Measurements from ENCODE around the gene BDNF. TPM values are rescaled to one million over a fixed set of nuclear protein-coding genes. Genes with fewer than 3 reads are reported as not detected.
"Not testable (repeated sequence)": the region's sequence is repeated elsewhere in the genome, so short reads cannot be mapped to it uniquely, and the experiment has no call there.

BDNF gene
- under 0.01 TPM for total RNA-seq

DNA sequence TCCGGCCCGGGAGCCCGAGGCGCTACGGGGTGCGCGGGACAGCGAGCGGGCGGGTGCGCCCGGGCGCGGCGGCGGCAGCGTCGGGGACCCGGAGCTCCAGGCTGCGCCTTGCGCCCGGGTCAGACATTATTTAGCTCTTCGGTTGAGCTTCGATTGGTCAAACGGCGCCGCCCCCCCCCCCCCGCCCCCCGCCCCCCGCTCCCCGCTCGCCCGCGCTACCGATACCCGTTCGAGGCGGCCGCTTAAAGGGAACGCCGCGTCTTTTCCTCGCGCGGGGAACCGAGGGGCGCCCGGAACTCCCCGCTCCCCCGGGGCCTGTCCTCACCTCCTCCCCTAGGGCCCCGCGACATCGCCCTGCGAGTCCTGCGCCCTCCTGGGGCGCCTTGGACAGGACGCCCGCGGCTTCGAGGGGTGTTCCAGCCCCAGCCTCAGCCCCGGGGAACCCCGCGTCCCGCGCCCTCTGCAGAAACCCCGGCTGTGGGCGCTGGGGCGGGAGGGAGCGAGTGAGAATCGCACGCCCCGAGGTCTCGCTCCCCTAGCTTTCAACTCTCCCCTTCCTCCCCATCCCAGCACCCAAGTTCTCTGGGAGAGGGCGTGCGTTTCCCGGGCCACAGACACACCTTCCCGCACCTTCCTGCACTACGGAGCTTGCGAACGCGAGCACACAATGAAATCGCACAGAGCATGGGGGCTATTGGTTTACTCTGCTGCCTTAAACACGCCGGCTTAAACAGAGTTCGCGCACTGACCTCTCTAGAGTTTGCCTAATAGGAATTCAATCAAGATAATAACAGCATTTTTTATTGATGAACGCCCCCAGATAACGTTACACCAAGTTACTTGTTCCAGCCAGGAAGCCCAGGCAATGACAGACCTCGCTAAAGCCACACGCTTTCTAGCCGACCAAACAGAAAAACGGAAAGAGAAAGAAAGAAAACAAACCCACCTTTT, at the start of gene BDNF:
TSS of gene BDNF (minus strand) at position 105 of the 951 bp plus-strand sequence. CDS start 41,891 bp downstream, outside the sequence.
- DNase-seq (ENCODE audit: low read depth in 2 of 3, low spot score in 2 of 3): peak in 1 of 3 donors; percentile 27

- DNase-seq (ENCODE audit: low read depth in 2 of 3, low spot score in 2 of 3): no peak
Measured at GRCh38 chr11:27740362-27741013, 40.2 kb upstream of the BDNF start.

DNA sequence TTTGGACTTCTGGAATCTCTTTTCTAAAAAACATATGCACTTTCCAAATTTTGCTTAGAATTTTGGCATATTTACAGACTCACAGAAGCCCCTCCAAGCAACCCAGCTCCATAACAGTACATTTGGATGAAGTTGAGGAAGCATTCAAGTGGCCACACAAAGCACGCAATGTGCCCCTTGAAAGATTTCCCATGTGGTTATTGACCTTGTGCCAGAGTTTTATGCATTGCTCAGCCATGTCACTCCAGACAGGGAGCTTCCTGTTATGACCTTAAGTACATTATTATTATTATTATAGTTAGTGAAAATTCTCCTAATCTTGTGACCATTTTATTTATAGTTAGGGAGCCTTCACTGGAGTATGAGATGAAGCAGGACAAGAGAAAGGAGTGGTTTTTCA, 35.0 kb upstream of the BDNF start:
- no peak for DNase-seq (ENCODE audit: low read depth in 2 of 3, low spot score in 2 of 3)

- DNase-seq (ENCODE audit: low read depth in 2 of 3, low spot score in 2 of 3): not testable (repeated sequence)
Measured at GRCh38 chr11:27731803-27732202, 31.5 kb upstream of the BDNF start.

DNA sequence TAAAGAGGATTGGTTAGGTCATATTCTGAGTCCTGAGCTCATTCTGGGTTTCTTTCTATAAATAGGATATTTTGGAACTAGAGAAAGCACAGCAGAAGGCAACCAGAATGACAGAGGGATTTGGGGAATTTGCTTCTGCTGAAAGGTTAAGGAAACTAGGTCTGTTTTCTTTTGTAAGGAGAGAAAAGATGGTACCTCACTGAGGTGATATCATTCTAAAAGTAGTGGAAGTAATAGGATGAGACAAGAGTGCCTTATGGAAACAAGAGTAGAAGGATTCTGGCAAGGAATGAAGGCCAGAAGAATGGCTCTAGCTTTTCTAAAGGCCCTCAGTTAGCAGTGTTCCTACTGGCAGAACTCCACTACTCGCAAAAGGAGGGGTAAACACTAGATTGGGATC, 26.7 kb upstream of the BDNF start:
- DNase-seq (ENCODE audit: low read depth in 2 of 3, low spot score in 2 of 3): no peak

GRCh38 chr11:27723687-27724086, 23.4 kb upstream of the BDNF start:
- no peak for DNase-seq (ENCODE audit: low read depth in 2 of 3, low spot score in 2 of 3)

DNA sequence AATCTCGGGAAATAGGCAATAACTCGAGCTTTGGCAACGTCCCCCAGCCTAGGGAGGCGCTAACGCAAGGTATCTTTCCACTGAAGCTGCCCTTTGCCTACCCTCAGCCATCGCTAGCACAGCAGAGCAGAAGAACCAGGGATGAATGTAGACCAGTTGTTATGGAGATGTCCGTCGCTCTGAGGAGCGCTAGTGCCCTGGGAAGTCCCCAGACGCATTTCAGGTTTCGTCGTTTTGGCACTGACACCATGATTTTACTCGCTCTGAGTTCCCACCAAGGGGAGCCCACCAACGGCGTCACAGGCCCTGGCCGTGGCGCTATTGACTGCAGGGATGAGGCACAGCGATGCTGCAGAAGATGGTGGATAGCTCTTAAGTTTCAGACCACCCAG, 22.7 kb upstream of the BDNF start:
- no peak for DNase-seq (ENCODE audit: low read depth in 2 of 3, low spot score in 2 of 3)

DNA sequence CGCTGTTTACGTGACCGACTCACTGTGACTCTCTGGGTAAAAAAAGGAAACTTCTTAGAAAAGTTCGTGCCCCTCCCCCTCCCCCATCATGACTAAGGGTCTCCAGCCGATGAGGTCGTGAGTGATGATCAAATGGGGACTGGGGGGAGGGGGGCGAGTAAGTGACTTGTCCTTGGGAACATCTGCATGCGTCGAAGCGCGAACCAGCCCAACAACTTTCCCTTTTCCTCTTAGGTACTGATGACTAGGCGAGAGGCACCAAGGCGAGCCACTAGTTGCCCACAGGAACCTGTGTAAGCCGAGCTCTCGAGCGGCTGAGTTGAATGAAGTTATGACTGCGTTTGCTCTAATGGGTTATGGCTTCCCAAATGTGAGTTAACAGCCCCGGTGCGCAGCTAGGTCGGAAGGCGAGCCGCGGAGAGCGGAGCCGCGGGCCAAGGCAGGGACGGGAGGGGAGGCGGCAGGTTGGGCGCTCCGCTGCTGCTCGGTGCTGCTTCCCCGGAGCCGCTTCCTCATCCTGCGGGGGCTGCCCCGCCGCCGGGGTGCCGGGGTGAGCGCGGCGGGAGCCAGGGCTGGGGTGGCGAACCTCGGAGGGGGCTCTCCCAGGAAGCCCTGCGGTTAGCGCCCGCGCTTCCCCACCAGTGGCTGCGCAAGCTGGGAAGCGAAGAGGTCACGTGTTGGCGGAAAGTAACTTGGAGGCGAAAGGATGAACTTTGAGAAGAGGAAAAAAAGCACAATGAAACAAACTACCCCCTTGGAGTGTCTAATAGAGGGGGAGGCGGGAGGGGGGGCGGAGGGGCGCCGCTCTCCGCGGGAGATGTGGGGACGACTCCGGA, 22.1 kb upstream of the BDNF start:
- DNase-seq (ENCODE audit: low read depth in 2 of 3, low spot score in 2 of 3): peak in 1 of 3 donors; percentile 48

DNA sequence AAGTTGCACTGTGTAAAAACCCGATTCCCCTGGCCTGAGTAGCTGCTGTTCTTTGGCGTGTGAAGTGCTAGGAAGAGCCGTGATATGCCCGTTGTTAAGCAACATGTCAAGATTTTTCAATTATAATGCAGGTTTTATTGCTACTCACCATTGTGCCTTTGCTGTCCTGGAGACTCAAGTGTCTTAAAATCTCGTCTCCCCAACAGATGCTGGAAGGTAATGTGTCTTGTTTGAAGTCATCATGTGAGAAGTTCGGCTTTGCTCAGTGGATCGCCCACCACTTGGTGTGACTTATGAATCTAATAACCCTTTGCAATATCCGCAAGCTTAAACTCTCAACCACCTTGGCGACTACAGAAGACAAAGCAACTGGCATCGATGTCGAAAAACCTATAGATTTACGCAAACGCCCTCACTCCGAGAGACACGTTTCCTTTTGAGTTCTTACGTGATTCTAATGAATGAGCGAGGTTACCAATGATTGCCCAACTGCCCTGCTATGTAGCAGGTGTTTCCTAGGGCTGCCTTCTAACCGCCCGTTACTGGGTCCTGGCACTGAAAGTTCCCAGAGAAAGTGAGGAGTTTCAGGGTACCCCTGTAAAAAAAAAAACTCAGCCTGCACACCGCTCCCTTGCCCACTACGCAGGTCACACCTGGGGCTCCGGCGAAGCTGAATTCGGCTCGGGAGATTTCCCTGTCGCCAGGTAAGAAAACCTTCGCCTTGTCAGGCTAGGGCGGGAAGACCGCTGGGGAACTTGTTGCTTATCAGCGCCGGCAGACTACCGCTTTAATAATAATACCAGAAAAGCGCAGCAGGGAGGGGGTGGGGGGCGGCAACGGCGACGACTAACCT, 21.2 kb upstream of the BDNF start:
- peak in 1 of 3 donors; percentile 21 for DNase-seq (ENCODE audit: low read depth in 2 of 3, low spot score in 2 of 3)

DNA sequence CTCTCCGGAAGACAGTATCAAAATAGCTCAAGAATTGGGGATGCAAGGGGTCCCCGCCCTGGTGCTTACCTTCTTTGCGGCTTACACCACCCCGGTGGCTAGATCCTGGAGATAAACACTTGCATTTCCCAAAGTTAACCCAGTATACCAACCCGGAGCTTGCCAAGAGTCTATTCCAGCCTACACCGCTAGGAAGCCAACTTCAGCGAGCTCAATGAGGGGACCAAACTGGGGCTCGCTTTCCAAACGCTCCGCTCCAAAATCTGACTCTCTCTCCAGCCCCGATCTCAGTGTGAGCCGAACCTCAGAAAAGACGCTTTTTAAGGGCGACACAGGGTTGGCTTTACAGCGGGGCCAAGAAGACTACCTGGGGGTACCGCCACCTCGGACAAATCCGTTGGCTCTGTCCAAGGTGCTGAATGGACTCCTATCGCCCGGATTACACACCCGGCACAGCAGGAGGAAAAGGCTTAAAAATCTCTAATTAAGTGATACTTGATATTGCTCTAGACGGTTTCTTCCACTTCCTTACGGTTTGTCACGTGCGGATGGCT, 20.1 kb upstream of the BDNF start:
- peak in 2 of 3 donors; percentile 56 to 75 for DNase-seq (ENCODE audit: low read depth in 2 of 3, low spot score in 2 of 3)

DNA sequence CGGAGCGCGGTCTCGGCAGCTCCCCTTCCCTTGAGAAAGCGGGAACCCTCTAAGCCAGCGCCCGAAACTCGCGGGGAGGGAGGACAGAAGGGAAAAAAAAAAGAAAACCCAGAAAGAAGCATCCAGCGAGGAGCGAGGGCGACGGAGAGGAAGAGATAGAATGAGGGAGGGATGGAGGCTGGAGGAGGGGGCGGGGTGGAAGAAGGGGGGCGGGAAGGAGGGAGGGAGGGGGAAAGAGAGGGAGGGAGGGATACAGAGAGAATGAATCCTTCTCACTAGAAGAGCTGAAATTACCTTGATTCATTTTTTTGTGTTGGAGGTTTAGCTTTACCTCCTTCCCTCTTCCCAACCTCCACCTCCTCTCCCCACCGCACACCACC, 19.3 kb upstream of the BDNF start:
- no peak for DNase-seq (ENCODE audit: low read depth in 2 of 3, low spot score in 2 of 3)

DNA sequence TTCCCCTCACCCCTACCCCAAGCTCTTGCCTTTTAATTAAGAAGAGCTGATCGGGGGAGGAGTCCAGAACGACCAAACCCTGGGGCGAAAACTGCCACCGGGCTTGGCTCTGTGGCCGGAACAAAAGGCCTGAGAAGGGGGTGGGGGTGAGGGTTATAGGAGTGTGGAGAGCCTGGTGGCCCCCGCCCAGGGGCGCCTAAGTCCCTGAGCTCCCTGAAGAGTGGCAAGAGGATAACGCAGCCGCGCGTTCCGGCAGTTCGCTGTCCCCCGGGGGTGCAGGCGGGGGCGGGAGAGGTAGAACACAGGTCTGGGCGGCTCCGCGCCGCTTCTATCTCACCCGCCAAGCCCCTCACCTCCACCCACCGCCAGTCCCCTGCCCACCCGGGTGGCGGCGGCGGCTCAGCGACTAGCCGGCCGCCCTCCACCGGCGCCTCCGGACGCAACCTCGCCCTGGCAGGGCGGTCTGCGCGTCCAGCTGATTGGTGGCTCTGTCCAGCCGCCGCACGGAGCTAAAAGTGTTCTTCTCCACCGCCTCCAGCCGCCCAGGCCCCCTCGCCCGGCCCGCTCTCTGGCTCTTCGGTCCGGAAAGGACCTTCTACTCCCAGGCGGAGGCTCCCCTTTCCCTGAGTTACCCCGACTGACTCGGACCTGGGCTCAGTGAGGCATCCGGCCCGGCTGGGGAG, 18.7 kb upstream of the BDNF start:
- no peak for DNase-seq (ENCODE audit: low read depth in 2 of 3, low spot score in 2 of 3)

DNA sequence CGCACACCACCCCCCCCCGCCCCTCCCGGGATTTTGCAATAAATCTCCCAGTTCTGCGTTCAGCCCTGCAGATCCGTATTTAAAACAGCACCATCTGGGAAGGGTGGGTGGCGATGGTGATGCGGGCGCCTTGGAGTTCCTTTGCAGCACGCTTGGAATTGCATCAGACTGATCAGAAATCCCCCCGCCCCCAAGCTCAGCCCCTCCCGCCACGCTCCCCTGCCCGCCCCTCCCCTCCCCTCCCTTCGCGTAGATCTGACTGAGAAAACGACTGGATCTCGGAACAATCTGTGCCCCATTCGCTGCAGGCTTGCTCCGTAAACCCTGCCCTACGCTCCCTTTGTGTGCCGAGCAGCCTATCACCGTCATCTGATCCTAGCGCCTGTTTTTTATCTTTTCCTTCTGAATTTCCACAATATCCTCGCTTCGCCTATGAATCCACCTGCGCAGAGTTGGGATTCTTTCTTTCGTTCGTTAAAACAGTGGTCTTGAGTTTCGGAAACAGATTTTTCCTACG, 18.1 kb upstream of the BDNF start:
- DNase-seq (ENCODE audit: low read depth in 2 of 3, low spot score in 2 of 3): no peak

DNA sequence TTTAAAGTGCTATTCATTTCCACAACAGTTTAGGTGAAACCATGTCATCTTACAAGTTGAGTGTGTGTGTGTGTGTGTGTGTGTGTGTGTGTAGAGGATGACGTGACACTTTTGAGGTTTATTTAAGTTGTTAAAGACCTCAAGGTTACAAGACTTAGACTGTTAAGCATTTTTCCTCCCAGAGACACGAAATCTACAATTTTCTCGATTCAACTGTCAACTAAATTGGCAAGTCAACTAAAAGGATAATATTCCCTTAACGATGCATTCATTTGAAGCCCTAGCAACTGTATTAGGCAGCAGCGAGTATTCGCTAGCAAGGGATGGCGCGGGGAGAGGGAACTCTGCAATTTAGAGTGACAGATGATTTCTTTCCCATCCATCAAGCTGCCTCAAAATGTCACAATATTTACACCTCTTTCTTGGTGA, 17.6 kb upstream of the BDNF start:
- no peak for DNase-seq (ENCODE audit: low read depth in 2 of 3, low spot score in 2 of 3)

GRCh38 chr11:27717377-27717776, 17.1 kb upstream of the BDNF start:
- no peak for DNase-seq (ENCODE audit: low read depth in 2 of 3, low spot score in 2 of 3)

DNA sequence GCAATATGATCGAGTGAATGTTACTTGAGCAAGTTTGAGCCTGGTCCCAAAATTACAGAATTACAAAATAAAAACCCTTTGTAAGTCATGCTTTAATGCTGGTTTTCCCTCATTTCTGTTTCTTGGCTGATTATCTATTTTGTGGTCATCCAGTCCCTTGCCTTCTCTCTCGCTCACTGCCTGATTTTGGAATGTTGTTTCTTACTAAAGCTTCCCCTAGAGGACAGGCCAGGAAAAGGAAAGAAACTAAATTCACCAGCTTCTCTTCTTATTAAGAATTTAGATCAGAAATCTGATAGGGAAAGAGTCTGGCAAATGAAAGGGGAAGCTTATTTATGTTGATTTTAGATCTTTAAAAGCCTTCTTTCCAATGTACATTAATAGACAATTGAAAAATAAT, 16.6 kb upstream of the BDNF start:
- no peak for DNase-seq (ENCODE audit: low read depth in 2 of 3, low spot score in 2 of 3)

- DNase-seq (ENCODE audit: low read depth in 2 of 3, low spot score in 2 of 3): no peak
Measured at GRCh38 chr11:27716216-27716615, 16.0 kb upstream of the BDNF start.

GRCh38 chr11:27711725-27712124, 11.5 kb upstream of the BDNF start:
- DNase-seq (ENCODE audit: low read depth in 2 of 3, low spot score in 2 of 3): no peak

DNA sequence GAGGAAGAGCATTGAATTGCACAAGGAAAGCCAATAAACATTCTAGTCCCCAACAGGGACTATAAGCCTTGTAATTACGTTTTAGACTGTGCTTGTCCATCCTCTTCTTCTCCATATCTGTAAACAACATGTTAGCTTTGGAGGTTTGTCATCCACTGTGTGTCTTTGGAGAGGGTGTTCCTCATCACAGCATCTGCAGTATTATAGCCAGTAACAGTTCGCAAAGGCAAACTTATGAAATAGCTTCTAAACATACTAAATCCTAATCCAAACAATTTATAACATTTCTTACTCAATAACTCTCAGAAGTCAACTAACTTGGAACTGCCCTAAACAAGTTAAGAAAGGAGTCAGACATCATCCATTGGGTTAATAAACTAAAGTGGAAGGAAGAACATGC, 10.3 kb upstream of the BDNF start:
- no peak for DNase-seq (ENCODE audit: low read depth in 2 of 3, low spot score in 2 of 3)
